Measurements from ENCODE around the gene RPIA.
"Not testable (repeated sequence)": the region's sequence is repeated elsewhere in the genome, so short reads cannot be mapped to it uniquely, and the experiment has no call there.

The RPIA gene

GRCh38 chr2:88691339-88692183, at the start of gene RPIA:
Gene RPIA, plus strand, starts transcription at chr2:88691673. Its CDS starts 26 bp downstream, at chr2:88691699.
- peak; percentile 48 for TF ChIP-seq CTCF (IDR thresholded peaks at IDR 0.05; ENCODE audit: low read depth, low read length)
- TF ChIP-seq, protein P1, sequence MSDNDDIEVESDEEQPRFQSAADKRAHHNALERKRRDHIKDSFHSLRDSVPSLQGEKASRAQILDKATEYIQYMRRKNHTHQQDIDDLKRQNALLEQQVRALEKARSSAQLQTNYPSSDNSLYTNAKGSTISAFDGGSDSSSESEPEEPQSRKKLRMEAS (IDR thresholded peaks at IDR 0.05; ENCODE audit: low read depth, low read length): peak; percentile 76
- peak; percentile 77 for TF ChIP-seq POLR2A (IDR thresholded peaks at IDR 0.05; ENCODE audit: extremely low read depth, insufficient read length)
- peak; percentile 2; the same call in 1 of the 2 replicates for TF ChIP-seq MYC (IDR thresholded peaks at IDR 0.05; ENCODE audit: low read depth, low read length)
- peak; percentile 99 for DNase-seq (ENCODE audit: low read depth)
- H3K4me3 ChIP-seq (ENCODE audit: low read depth, low read length): peak within 1 kb of the TSS; percentile 97

DNA sequence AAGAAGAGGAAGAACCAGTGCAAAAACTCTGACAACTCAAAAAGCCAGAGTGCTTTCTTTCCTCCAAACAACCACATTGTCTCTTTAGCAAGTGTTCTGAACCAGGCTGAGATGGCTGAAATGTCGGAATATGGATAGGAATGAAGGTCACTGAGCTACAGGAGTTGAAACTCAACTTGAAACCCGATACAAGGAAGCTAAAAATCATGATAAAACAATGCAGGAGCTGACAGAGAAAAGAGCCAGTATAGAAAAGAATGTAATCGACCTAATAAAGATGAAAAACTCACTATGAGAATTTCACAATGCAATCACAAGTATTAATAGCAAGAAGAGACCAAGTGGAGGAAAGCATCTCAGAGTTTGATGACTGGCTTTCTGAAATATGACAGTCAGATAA, 49.2 kb upstream of the RPIA start:
- no peak for TF ChIP-seq MYC (IDR thresholded peaks at IDR 0.05; ENCODE audit: low read depth, low read length)
- no peak for TF ChIP-seq POLR2A (IDR thresholded peaks at IDR 0.05; ENCODE audit: extremely low read depth, insufficient read length)
- TF ChIP-seq CTCF (IDR thresholded peaks at IDR 0.05; ENCODE audit: low read depth, low read length): no peak
- TF ChIP-seq, protein P1 (IDR thresholded peaks at IDR 0.05; ENCODE audit: low read depth, low read length): no peak
- DNase-seq (ENCODE audit: low read depth): no peak
- H3K4me3 ChIP-seq (ENCODE audit: low read depth, low read length): no peak overlapping the region

- not testable (repeated sequence) for H3K4me3 ChIP-seq (ENCODE audit: low read depth, low read length); DNase-seq (ENCODE audit: low read depth)
These were observed 46.1 kb upstream of the RPIA start for GRCh38 chr2:88645291-88645882.

DNA sequence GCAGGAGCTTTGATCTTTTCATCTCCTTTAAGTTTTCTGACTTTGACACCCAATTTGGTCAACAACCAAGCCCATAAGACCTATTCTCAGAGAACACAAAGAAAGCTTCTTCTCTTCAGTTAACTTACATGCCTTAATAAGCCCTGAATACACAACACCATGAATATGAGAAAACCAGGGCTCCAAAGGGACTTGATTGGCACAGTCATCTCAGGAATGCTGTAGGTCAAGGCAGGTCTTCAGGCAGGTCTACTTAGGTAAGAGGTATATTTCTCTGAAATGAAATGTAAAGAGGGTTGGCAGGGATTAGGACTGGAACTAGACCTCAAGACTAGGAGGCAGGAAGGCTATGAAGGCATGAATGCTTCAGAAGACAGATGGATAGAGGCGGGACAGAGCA, 39.8 kb upstream of the RPIA start:
- no peak for DNase-seq (ENCODE audit: low read depth)
- TF ChIP-seq, protein P1 (IDR thresholded peaks at IDR 0.05; ENCODE audit: low read depth, low read length): no peak
- no peak for TF ChIP-seq CTCF (IDR thresholded peaks at IDR 0.05; ENCODE audit: low read depth, low read length)
- TF ChIP-seq MYC (IDR thresholded peaks at IDR 0.05; ENCODE audit: low read depth, low read length): no peak
- TF ChIP-seq POLR2A (IDR thresholded peaks at IDR 0.05; ENCODE audit: extremely low read depth, insufficient read length): no peak
- H3K4me3 ChIP-seq (ENCODE audit: low read depth, low read length): no peak overlapping the region

DNA sequence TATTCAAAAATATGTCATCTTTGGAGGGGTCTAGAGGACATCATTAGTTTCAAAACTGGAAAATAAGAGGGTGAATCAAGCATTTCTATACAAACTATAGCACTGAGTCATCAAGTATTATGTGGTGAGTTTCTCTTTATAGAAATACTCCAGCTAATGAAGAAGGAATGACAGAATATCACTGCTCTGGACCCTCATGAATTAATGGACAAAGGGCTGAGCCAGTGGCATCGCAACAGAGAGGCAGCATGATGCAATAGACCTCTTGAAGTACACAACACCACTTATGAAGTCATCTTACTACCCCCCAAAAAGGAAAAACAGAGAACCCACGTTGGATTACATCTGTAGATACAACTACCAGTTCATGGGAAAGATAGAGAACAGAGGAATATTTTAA, 36.8 kb upstream of the RPIA start:
- DNase-seq (ENCODE audit: low read depth): no peak
- H3K4me3 ChIP-seq (ENCODE audit: low read depth, low read length): no peak overlapping the region
- TF ChIP-seq MYC (IDR thresholded peaks at IDR 0.05; ENCODE audit: low read depth, low read length) (no peak), CTCF (IDR thresholded peaks at IDR 0.05; ENCODE audit: low read depth, low read length) (no peak), POLR2A (IDR thresholded peaks at IDR 0.05; ENCODE audit: extremely low read depth, insufficient read length) (no peak)
- TF ChIP-seq, protein P1 (IDR thresholded peaks at IDR 0.05; ENCODE audit: low read depth, low read length): no peak

DNA sequence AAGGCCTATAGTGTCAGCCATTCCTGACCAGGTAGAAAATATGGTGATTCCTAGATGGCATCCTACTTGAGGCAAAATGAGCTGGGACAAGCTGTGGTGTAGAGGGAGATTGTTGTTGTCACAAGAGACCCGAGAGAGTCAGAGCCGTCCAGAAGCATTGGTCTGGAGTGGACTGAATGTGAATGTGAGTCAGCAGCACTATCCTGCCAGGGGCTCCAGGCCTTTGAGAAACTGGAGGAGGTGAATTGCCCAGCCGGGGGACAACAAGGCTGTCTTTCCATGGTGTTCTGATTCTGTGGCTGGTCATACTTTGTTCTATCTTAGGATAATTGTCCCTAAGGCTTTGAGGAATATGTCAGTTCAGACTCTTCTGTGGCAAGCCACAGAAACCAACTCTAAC, 34.8 kb upstream of the RPIA start:
- TF ChIP-seq, protein P1 (IDR thresholded peaks at IDR 0.05; ENCODE audit: low read depth, low read length): no peak
- TF ChIP-seq POLR2A (IDR thresholded peaks at IDR 0.05; ENCODE audit: extremely low read depth, insufficient read length): no peak
- no peak for TF ChIP-seq MYC (IDR thresholded peaks at IDR 0.05; ENCODE audit: low read depth, low read length)
- no peak for TF ChIP-seq CTCF (IDR thresholded peaks at IDR 0.05; ENCODE audit: low read depth, low read length)
- no peak for DNase-seq (ENCODE audit: low read depth)
- H3K4me3 ChIP-seq (ENCODE audit: low read depth, low read length): no peak overlapping the region
